Activated CD4-positive, alpha-beta T cell treated with anti-CD3 and anti-CD28 coated beads, Interleukin-2, Interleukin-4, amounts not matched to agents 100 ng/mL and 50 ng/mL, durations not matched to agents 16 hours and 8 hours (primary cell): ENCODE measurements around the gene APOBEC2.

Experiments
- DNase-seq: peaks from one replicate; pipeline ENCODE4 v3.0.0-alpha.2; 2020; ENCODE audit warnings: low spot score

Gene APOBEC2

GRCh38 chr6:41061196-41061726 is 8.3 kb downstream of the APOBEC2 start:
- DNase-seq = no peak

GRCh38 chr6:41062056-41062455 is 9.1 kb downstream of the APOBEC2 start:
- DNase-seq = no peak

- DNase-seq = no peak
Measured at GRCh38 chr6:41063884-41064285, 10.9 kb downstream of the APOBEC2 start.

- DNase-seq = no peak
Measured at GRCh38 chr6:41064841-41065240, 11.8 kb downstream of the APOBEC2 start.

GRCh38 chr6:41065550-41066026 is 12.6 kb downstream of the APOBEC2 start:
- DNase-seq = no peak

- DNase-seq = peak; percentile 61
Measured at GRCh38 chr6:41066867-41067304, 13.9 kb downstream of the APOBEC2 start.

GRCh38 chr6:41071501-41071922 is 18.5 kb downstream of the APOBEC2 start:
- no peak for DNase-seq

- peak; percentile 100 for DNase-seq
Measured at GRCh38 chr6:41071923-41072835, 19.2 kb downstream of the APOBEC2 start, which contains the start of gene OARD1. TSS of gene OARD1 (minus strand) at chr6:41072356. CDS start at chr6:41071634, 722 bp downstream.

GRCh38 chr6:41072836-41073202 is 19.8 kb downstream of the APOBEC2 start, which contains the start of gene NFYA:
TSS of gene NFYA (plus strand) at chr6:41072974. CDS start at chr6:41079090, 6,116 bp downstream.
- no peak for DNase-seq

- DNase-seq = peak; percentile 88
Measured at GRCh38 chr6:41073203-41073967, 20.4 kb downstream of the APOBEC2 start.

GRCh38 chr6:41073968-41074691 is 21.1 kb downstream of the APOBEC2 start:
- no peak for DNase-seq

- no peak for DNase-seq
Measured at GRCh38 chr6:41074692-41075436, 21.9 kb downstream of the APOBEC2 start.

GRCh38 chr6:41075651-41076626 is 22.9 kb downstream of the APOBEC2 start:
- no peak for DNase-seq

- no peak for DNase-seq
Measured at GRCh38 chr6:41077536-41077935, 24.5 kb downstream of the APOBEC2 start.

GRCh38 chr6:41078101-41078500 is 25.1 kb downstream of the APOBEC2 start:
- DNase-seq = no peak

- DNase-seq = no peak
Measured at GRCh38 chr6:41079080-41079479, 26.1 kb downstream of the APOBEC2 start.

GRCh38 chr6:41080621-41081020 is 27.6 kb downstream of the APOBEC2 start:
- DNase-seq = peak; percentile 39

GRCh38 chr6:41083072-41083471 is 30.1 kb downstream of the APOBEC2 start:
- no peak for DNase-seq

GRCh38 chr6:41085182-41085581 is 32.2 kb downstream of the APOBEC2 start:
- no peak for DNase-seq

GRCh38 chr6:41088451-41088850 is 35.4 kb downstream of the APOBEC2 start:
- DNase-seq = no peak
